ENCODE data around the gene C11orf91.

DNA sequence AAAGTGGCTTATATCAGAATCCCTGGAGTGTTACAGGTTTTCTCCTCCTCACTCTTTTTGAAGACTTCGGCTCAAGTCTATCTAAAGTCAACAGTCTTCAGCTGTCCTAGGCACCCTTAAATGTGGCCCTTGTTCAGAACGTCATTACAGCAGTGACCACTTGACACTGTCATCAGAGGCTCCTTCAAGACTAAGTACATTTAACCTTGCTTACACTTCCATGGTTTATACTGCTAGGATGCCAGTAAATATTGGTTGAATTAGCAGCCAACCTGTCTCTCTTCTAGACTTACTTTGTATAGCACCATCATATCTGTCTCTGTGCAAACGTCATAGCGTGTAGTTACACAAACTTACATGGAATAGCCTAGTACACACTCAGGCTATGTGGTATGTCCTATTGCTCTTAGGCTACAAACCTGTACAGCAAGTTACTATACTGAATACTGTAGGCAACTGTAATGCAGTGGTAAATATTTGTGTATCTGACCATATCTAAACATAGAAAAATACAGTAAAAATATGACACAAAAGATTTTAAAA lies 13.3 kb upstream of the C11orf91 start:
- TF ChIP-seq CTCF (conservative IDR thresholded peaks at IDR 0.05; ENCODE audit: low read depth, low read length) (no peak), MAFK (IDR thresholded peaks at IDR 0.05; ENCODE audit: low read depth, low read length) (no peak), BHLHE40 (IDR thresholded peaks at IDR 0.05; ENCODE audit: low read depth, low read length) (no peak), POLR2A (IDR thresholded peaks at IDR 0.05; ENCODE audit: low read depth, low read length) (no peak), MAZ (IDR thresholded peaks at IDR 0.05; ENCODE audit: borderline replicate concordance, low read depth, low read length) (no peak), ELK1 (IDR thresholded peaks at IDR 0.05; ENCODE audit: borderline replicate concordance, low read depth, low read length) (no peak), SMC3 (IDR thresholded peaks at IDR 0.05; ENCODE audit: low read depth, low read length) (no peak), RCOR1 (IDR thresholded peaks at IDR 0.05; ENCODE audit: insufficient replicate concordance, low read length) (no peak), FOS (IDR thresholded peaks at IDR 0.05; ENCODE audit: low read depth, low read length) (no peak), CHD1 (IDR thresholded peaks at IDR 0.05; ENCODE audit: low read depth, low read length) (no peak), RAD21 (IDR thresholded peaks at IDR 0.05; ENCODE audit: low read length) (no peak), USF2 (IDR thresholded peaks at IDR 0.05; ENCODE audit: low read depth, low read length) (no peak), NFE2L2 (IDR thresholded peaks at IDR 0.05; ENCODE audit: low read depth, low read length) (no peak)

Data from IMR-90 (cell line).